ENCODE measurements around the gene BAZ2B.

GRCh38 chr2:159653962-159654361 is 37.6 kb upstream of the BAZ2B start:
- TF ChIP-seq CTCF (conservative IDR thresholded peaks at IDR 0.05) = no peak
- no peak for TF ChIP-seq EZH2 (IDR thresholded peaks at IDR 0.05; ENCODE audit: low read depth)

All from PC-9 (cell line).